Stomach smooth muscle (tissue), 2 donors: ENCODE results near the gene AQP2.

ENCODE experiments used
- H3K27ac ChIP-seq: one replicate; pipeline ENCODE4 v1.7.0; 2013; ENCODE audit warnings: mild to moderate bottlenecking, low read length, inconsistent platforms
- H3K27me3 ChIP-seq, 2 donors: one replicate each; pipeline ENCODE4 v1.7.0; 2013; ENCODE audit warnings: low read length in 2 of 2; ENCODE audit not compliant: insufficient read depth in 2 of 2, control insufficient read depth in 1 of 2
- H3K36me3 ChIP-seq, 2 donors: one replicate each; pipeline ENCODE4 v1.7.0; 2013; ENCODE audit warnings: low read length in 2 of 2; ENCODE audit not compliant: control insufficient read depth in 2 of 2, insufficient read depth in 2 of 2
- H3K4me1 ChIP-seq: one replicate; pipeline ENCODE4 v1.7.0; 2013; ENCODE audit warnings: low read length; ENCODE audit not compliant: control insufficient read depth, insufficient read depth
- H3K4me3 ChIP-seq, 2 donors: one replicate each; pipeline ENCODE4 v1.7.0; 2013; ENCODE audit warnings: low read length in 2 of 2
- H3K9ac ChIP-seq, 2 donors: one replicate each; pipeline ENCODE4 v1.7.0; 2013; ENCODE audit warnings: low read length in 2 of 2, mild to moderate bottlenecking in 1 of 2
- H3K9me3 ChIP-seq, 2 donors: one replicate each; pipeline ENCODE4 v1.7.0; 2013; ENCODE audit warnings: low read length in 2 of 2; ENCODE audit not compliant: control insufficient read depth in 2 of 2
- donor health status: healthy.
- donor health status: Pancreatic carcinoma.

Gene AQP2

DNA sequence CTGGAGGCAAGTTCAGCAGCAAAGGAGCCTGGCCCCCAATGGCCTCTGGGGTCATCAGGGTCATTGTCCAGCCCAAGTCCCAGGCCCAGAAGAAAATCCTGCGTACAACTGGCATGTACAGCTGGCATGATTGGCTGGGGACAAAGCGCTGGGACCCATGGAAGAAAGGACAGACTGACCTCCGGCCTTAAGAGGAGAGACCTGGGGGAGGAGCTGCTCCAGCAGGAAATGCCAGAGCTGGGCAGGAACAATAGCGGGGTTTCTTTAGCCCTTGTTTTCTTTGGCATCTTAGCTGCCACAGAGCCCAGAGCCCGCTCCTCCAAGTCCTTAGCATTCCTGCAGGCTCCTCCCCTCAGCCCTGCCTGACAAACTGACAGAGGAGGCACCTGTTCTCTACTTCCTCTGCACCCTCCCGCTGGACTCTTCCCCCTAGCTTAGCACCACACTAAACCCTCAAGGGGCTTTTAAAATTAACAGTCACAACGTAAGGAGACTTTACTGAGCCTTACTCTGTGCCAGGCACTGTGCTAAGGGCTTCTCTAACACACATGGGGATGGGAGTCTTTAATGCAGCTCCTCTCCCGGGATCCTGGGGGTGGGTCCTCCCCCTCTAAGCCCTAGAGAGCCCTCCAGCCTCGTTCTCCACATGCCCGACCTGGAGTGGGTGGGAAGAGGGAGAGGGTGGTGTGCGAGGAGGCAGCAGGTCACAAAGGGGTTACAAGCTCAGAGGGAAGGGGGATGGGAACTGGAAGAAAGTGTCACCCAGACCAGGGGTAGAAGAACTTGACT lies 9.3 kb downstream of the AQP2 start:
- H3K9ac ChIP-seq, result no peak overlapping the region
- H3K9me3 ChIP-seq, result no peaks in the 10 kb centered on the region
- H3K27me3 ChIP-seq, result peaks cover 40 to 56% of the 10 kb centered on the region in 2 donors
- H3K36me3 ChIP-seq, result no peaks in the 10 kb centered on the region
- H3K27ac ChIP-seq, result no peak overlapping the region
- H3K4me3 ChIP-seq, result no peak overlapping the region
- peaks cover 10% of the 10 kb centered on the region for H3K4me1 ChIP-seq

DNA sequence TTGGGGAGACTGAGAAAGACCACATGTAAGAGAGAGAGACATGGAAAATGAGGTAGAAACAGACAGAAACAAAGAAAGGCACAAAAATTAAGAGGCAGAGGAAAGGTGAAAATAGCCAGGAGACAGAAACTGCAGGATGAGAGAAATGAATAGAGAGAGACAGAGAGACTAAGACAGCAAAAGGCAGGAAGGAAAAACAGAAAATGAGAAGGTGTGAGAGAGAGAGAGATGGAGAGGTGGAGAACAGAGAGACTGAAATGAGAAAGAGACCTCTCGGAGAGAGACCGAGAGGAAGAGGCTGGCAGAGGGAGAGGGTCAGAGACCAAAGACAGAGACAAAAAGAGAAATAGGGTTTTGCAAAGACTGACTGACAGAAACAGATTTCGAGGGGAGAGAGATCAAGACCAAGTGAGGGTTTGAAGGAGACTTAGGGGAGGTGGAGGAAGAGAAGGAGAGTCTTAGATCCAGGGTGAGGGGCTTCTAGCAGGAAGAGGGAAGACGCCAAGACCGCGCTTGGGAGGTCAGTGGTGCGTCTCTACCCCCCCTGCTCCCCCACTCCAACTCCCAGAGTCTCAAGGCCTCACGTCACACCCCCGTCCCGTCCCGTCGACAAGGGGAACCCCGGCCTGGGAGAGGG lies 10.1 kb downstream of the AQP2 start:
- Histone ChIP-seq H3K4me3 (peak overlapping the region in 1 of 2 donors; percentile 57), H3K27me3 (peaks cover 37 to 49% of the 10 kb centered on the region in 2 donors), H3K9ac (no peak overlapping the region)

DNA sequence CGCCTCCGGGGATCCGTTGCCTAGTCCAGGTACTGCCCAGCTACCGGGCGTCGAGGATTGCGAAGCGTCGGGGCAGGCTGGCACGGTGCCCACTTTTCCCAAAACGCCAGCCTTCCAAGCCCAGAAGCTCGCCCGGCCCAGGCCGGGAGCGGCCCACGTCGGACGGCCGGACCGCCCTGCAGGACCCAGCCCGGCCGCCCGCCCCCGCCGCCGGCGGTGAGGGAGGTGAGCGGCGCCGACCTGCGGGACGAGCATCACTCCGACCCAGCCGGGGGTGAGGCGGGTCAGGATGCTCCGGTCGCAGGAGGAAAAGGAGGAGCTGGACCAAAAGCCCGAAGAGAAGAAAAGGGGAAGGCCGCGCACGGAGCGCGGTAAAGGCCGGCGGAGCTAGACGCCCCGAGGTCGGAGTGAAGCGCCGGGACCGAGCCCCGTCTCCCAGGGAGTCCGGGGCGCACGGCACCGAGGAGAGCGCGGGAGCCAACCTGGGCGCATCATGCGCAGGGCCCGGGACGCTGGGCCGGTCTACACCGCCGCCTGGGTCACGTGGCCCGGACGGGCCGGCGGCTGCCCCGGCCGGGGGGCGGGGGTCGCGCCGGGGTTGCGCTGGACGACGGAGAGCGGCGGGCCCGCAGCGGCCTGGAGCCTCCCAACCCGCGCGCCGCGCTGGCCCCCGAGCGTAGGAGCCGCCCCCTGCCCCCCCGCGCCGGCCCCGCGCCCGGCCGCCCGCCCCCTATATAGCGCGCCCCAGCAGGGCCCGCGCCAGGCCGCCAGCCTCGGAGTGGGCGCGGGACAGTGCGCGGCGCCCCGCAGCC lies 10.8 kb downstream of the AQP2 start, which contains the start of gene AQP5:
Gene AQP5 (plus strand): TSS at position 762 of the 812 bp plus-strand sequence. CDS start 146 bp downstream, outside the sequence.
- Histone ChIP-seq H3K9me3 (no peaks in the 10 kb centered on the region), H3K4me3 (peak within 1 kb of the TSS in 1 of 2 donors; percentile 57), H3K4me1 (peaks cover 6% of the 10 kb centered on the region), H3K27me3 (peaks cover 32 to 45% of the 10 kb centered on the region in 2 donors), H3K27ac (no peak within 1 kb of the TSS), H3K9ac (no peak within 1 kb of the TSS), H3K36me3 (no peaks in the 10 kb centered on the region)

More for the DNA sequence above, 10.1 kb downstream of the AQP2 start:
- no peak overlapping the region for H3K27ac ChIP-seq
- no peaks in the 10 kb centered on the region for H3K36me3 ChIP-seq
- H3K4me1 ChIP-seq, result peaks cover 6% of the 10 kb centered on the region
- H3K9me3 ChIP-seq, result no peaks in the 10 kb centered on the region

DNA sequence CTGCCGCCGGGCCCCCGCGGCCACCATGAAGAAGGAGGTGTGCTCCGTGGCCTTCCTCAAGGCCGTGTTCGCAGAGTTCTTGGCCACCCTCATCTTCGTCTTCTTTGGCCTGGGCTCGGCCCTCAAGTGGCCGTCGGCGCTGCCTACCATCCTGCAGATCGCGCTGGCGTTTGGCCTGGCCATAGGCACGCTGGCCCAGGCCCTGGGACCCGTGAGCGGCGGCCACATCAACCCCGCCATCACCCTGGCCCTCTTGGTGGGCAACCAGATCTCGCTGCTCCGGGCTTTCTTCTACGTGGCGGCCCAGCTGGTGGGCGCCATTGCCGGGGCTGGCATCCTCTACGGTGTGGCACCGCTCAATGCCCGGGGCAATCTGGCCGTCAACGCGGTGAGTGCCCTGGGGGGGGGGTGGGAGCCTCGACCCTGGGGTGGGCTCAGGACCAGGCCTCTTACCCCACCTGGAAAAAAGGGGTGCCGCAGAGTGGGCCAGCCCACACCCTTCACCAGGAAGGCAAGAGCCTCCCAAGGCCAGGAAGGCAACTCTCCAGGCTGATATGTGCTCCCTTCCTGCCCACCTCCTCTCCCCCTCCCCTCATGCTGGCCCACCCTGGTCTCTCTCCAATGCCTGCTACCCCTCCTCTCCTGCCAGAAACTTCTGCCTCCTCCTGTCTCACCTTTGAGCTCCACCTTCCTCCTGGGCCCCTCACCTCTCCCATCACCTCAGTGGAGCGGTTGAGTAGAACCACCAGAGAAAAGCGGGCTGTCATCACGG lies 11.6 kb downstream of the AQP2 start:
- Histone ChIP-seq H3K4me1 (peaks cover 12% of the 10 kb centered on the region), H3K9ac (no peak overlapping the region), H3K4me3 (no peak overlapping the region), H3K9me3 (no peaks in the 10 kb centered on the region), H3K36me3 (no peaks in the 10 kb centered on the region), H3K27ac (no peak overlapping the region), H3K27me3 (peaks cover 29 to 41% of the 10 kb centered on the region in 2 donors)

DNA sequence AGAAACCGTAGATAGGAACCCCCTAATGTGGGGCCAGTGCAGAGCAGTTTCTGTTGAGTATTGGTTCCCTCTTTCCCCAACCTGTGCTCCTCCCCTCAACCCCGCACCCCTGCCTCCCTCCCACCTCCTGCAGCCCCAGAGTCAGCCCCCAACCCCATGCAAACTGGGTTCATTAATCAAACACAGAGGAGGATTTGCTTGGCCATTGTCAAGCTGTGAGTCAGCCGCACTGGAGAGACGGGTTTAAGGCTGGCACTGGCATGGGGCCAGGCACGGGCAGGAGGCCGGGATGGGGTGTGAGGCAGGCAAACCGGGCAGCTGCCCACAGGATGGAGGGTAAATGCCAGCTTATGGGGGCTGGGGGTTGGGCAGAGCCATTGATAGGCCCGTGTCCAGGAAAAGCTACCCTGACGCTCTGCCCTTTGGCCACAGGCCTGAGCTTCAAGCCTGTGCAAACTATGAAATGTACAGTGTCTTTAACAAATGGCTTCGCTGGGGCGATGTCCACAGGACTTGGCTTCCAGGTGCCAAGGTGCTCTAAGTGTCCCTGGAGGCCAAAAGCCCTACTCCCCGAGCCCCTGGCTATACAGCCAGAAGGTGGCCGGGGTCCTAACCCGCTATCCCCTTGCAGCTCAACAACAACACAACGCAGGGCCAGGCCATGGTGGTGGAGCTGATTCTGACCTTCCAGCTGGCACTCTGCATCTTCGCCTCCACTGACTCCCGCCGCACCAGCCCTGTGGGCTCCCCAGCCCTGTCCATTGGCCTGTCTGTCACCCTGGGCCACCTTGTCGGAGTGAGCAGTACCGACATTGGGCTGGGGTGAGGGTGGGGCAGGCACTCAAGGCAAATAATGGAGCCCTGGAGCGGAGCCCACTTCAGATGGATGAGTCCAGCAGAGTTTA lies 12.6 kb downstream of the AQP2 start:
- Histone ChIP-seq H3K9ac (no peak overlapping the region), H3K27me3 (peaks cover 31 to 32% of the 10 kb centered on the region in 2 donors), H3K27ac (no peak overlapping the region), H3K4me1 (peaks cover 19% of the 10 kb centered on the region), H3K4me3 (no peak overlapping the region), H3K9me3 (no peaks in the 10 kb centered on the region), H3K36me3 (no peaks in the 10 kb centered on the region)

DNA sequence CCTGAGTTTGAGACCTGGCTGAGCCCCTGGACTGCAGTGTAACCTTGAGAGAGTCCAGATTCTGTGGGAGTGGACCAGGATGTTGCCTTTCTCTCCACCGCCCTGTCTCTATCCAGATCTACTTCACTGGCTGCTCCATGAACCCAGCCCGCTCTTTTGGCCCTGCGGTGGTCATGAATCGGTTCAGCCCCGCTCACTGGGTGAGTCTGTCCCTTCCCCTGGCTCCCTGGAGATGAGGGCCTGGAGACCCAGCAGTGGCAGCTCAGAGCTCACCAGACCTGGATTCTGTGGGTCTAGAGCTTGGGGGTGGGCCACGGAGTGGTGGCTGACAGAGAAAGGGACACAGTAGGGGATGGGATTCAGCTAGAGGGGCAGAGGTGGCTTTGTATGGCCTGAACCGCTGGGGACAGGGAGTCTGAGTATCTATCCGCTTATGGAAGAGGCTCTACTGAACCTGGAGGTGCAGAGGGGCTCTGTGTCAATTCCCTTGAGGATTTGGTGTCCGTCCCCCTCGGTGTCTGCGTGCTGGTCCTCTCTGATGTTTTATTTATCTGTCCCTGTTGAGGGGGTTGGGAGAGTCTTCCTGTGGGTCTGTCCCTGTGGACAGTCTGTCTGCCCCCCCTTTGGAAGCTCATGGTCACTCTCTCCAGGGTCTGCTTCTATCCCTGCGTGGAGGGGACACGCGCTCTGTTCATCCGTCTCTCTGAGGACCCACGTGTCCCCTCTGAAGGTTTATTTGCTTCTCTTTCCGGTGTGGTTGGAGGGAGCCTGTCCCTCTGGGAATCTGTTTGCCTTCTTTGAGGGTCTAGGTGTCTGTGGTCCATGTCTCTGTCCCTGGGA lies 13.7 kb downstream of the AQP2 start:
- Histone ChIP-seq H3K4me3 (no peak overlapping the region), H3K27ac (no peak overlapping the region), H3K9ac (no peak overlapping the region), H3K36me3 (no peaks in the 10 kb centered on the region), H3K27me3 (peaks cover 27% of the 10 kb centered on the region in 2 donors), H3K4me1 (peaks cover 19% of the 10 kb centered on the region), H3K9me3 (no peaks in the 10 kb centered on the region)

DNA sequence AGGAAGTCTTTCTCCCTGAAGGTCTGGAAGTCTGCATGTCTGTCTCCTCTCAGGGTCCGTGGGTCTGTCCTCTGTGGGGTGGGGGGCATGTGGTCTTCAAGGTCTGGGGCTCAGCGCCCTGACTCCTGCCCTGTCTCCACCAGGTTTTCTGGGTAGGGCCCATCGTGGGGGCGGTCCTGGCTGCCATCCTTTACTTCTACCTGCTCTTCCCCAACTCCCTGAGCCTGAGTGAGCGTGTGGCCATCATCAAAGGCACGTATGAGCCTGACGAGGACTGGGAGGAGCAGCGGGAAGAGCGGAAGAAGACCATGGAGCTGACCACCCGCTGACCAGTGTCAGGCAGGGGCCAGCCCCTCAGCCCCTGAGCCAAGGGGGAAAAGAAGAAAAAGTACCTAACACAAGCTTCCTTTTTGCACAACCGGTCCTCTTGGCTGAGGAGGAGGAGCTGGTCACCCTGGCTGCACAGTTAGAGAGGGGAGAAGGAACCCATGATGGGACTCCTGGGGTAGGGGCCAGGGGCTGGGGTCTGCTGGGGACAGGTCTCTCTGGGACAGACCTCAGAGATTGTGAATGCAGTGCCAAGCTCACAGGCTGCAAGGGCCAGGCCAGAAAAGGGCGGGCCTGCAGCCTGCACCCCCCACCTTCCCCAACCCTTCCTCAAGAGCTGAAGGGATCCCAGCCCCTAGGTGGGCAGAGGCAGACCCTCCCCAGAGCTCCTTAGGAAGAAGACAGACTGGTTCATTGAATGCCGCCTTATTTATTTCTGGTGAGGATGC lies 14.5 kb downstream of the AQP2 start:
- no peak overlapping the region for H3K4me3 ChIP-seq
- H3K9ac ChIP-seq, result no peak overlapping the region
- no peaks in the 10 kb centered on the region for H3K36me3 ChIP-seq
- no peaks in the 10 kb centered on the region for H3K9me3 ChIP-seq
- H3K27me3 ChIP-seq, result peaks cover 18 to 20% of the 10 kb centered on the region in 2 donors
- H3K27ac ChIP-seq, result no peak overlapping the region
- peaks cover 19% of the 10 kb centered on the region for H3K4me1 ChIP-seq

DNA sequence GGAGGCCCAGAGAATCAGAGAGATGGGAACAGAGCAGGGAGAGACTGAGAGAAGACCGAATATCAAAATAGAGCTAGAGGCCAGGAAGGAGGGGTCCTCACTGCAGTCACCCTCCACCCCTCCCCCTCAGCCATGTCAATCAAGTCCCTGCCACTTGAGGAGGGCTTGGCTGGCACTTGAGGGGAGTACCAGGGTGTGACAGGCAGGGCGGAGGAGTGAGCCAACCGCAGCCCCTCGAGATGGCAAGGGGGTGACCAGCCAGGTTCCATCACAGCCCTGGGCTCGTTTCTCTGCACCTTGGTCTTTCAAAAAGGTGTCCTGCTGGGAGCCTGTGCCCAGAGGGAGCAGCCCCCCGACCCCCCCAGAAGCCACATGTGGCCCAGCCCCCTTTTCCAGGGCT lies 15.3 kb downstream of the AQP2 start:
- Histone ChIP-seq H3K36me3 (no peaks in the 10 kb centered on the region), H3K9me3 (no peaks in the 10 kb centered on the region), H3K4me1 (peaks cover 19% of the 10 kb centered on the region), H3K9ac (no peak overlapping the region), H3K4me3 (no peak overlapping the region), H3K27me3 (peaks cover 10 to 12% of the 10 kb centered on the region in 2 donors), H3K27ac (no peak overlapping the region)
